ENCODE measurements around the gene SPATA2. TPM values are rescaled to one million over a fixed set of nuclear protein-coding genes. Genes with fewer than 3 reads are reported as not detected.
A peak's percentile ranks its signal among the peaks of the same experiment; 100 is the strongest.
"Not testable (repeated sequence)": the region's sequence is repeated elsewhere in the genome, so short reads cannot be mapped to it uniquely, and the experiment has no call there.

The SPATA2 gene
- total RNA-seq, 1 donor from 2014 or later, result 8.7 TPM

GRCh38 chr20:49862607-49863200, 52.6 kb downstream of the SPATA2 start:
- Histone ChIP-seq H3K4me1 (no peaks in the 10 kb centered on the region), H3K27me3 (no peaks in the 10 kb centered on the region), H3K4me3 (no peak overlapping the region), H3K36me3 (peaks cover 55% of the 10 kb centered on the region), H3K9me3 (no peaks in the 10 kb centered on the region), H3K27ac (no peak overlapping the region)
- DNase-seq, result no peak
- ATAC-seq, result no peak
- TF ChIP-seq CTCF (IDR thresholded peaks at IDR 0.05), result no peak
- intact Hi-C loops (cut with DNase I), result no loop called here

- peaks cover 69% of the 10 kb centered on the region for H3K36me3 ChIP-seq
- H3K4me1 ChIP-seq; H3K27me3 ChIP-seq; H3K9me3 ChIP-seq; DNase-seq; intact Hi-C loops (cut with DNase I); H3K4me3 ChIP-seq; H3K27ac ChIP-seq: not testable (repeated sequence)
- peak; percentile 63 for ATAC-seq
Measured at GRCh38 chr20:49861232-49861631, 54.1 kb downstream of the SPATA2 start.

GRCh38 chr20:49859807-49860206, 55.5 kb downstream of the SPATA2 start:
- H3K27me3 ChIP-seq, result no peaks in the 10 kb centered on the region
- peaks cover 67% of the 10 kb centered on the region for H3K36me3 ChIP-seq
- no peak for TF ChIP-seq CTCF (IDR thresholded peaks at IDR 0.05)
- no peak for DNase-seq
- H3K4me1 ChIP-seq, result no peaks in the 10 kb centered on the region
- no peak overlapping the region for H3K4me3 ChIP-seq
- intact Hi-C loops (cut with DNase I), result no loop called here
- no peak overlapping the region for H3K27ac ChIP-seq
- no peaks in the 10 kb centered on the region for H3K9me3 ChIP-seq
- no peak for ATAC-seq

- Histone ChIP-seq H3K27ac (no peak overlapping the region), H3K4me1 (no peaks in the 10 kb centered on the region), H3K9me3 (no peaks in the 10 kb centered on the region), H3K27me3 (no peaks in the 10 kb centered on the region), H3K36me3 (peaks cover 59% of the 10 kb centered on the region), H3K4me3 (no peak overlapping the region)
- TF ChIP-seq CTCF (IDR thresholded peaks at IDR 0.05), result no peak
- DNase-seq, result no peak
- intact Hi-C loops (cut with DNase I), result no loop called here
- ATAC-seq, result no peak
Measured at GRCh38 chr20:49859011-49859410, 56.3 kb downstream of the SPATA2 start.

- DNase-seq (no peak), ATAC-seq (no peak)
- no peak for TF ChIP-seq CTCF (IDR thresholded peaks at IDR 0.05)
- no peak overlapping the region for H3K27ac ChIP-seq
- peaks cover 59% of the 10 kb centered on the region for H3K36me3 ChIP-seq
- no peaks in the 10 kb centered on the region for H3K9me3 ChIP-seq
- H3K27me3 ChIP-seq, result no peaks in the 10 kb centered on the region
- H3K4me3 ChIP-seq, result no peak overlapping the region
- H3K4me1 ChIP-seq, result no peaks in the 10 kb centered on the region
- intact Hi-C loops (cut with DNase I), result no loop called here
Measured at GRCh38 chr20:49858076-49858585, 57.2 kb downstream of the SPATA2 start.

GRCh38 chr20:49856904-49857303, 58.4 kb downstream of the SPATA2 start:
- no peak for DNase-seq
- Histone ChIP-seq H3K36me3 (peaks cover 62% of the 10 kb centered on the region), H3K4me1 (no peaks in the 10 kb centered on the region), H3K4me3 (no peak overlapping the region), H3K27ac (no peak overlapping the region), H3K27me3 (no peaks in the 10 kb centered on the region), H3K9me3 (no peaks in the 10 kb centered on the region)
- intact Hi-C loops (cut with DNase I), result no loop called here
- no peak for TF ChIP-seq CTCF (IDR thresholded peaks at IDR 0.05)
- ATAC-seq, result no peak

All from upper lobe of right lung (tissue), 1 donor.